NCI-H510A treated with DMSO at 0.1 percent for 48 hours (cell line): ENCODE results near the gene DUSP1.
A peak's percentile ranks its signal among the peaks of the same experiment; 100 is the strongest.

Experiments
- DNase-seq: peaks from one replicate; lab custom pipeline; 2025; lab: John Stamatoyannopoulos, UW

The DUSP1 gene

GRCh38 chr5:172777881-172778814 lies 7.2 kb upstream of the DUSP1 start:
- no peak for DNase-seq

GRCh38 chr5:172776235-172776594 lies 5.2 kb upstream of the DUSP1 start:
- DNase-seq, result no peak

GRCh38 chr5:172775326-172776234 lies 4.6 kb upstream of the DUSP1 start:
- DNase-seq, result no peak

- no peak for DNase-seq
Measured at GRCh38 chr5:172774561-172775315, 3.7 kb upstream of the DUSP1 start.

- DNase-seq, result no peak
Measured at GRCh38 chr5:172773481-172774469, 2.8 kb upstream of the DUSP1 start.

GRCh38 chr5:172772112-172772906 lies 1.3 kb upstream of the DUSP1 start:
- peak; percentile 45 for DNase-seq

GRCh38 chr5:172771439-172772111 lies 580 bp upstream of the DUSP1 start:
- DNase-seq, result peak; percentile 25

- no peak for DNase-seq
Measured at GRCh38 chr5:172770374-172770674, 671 bp downstream of the DUSP1 start.

- DNase-seq, result peak; percentile 3
Measured at GRCh38 chr5:172769616-172770373, 1.2 kb downstream of the DUSP1 start.

- no peak for DNase-seq
Measured at GRCh38 chr5:172769342-172769615, 1.7 kb downstream of the DUSP1 start.

GRCh38 chr5:172768573-172769341 lies 2.2 kb downstream of the DUSP1 start:
- DNase-seq, result no peak

- no peak for DNase-seq
Measured at GRCh38 chr5:172768098-172768572, 2.9 kb downstream of the DUSP1 start.

- peak; percentile 20 for DNase-seq
Measured at GRCh38 chr5:172766287-172767108, 4.5 kb downstream of the DUSP1 start.

- no peak for DNase-seq
Measured at GRCh38 chr5:172765766-172766286, 5.2 kb downstream of the DUSP1 start.

- DNase-seq, result peak; percentile 91
Measured at GRCh38 chr5:172764861-172765765, 5.9 kb downstream of the DUSP1 start.

GRCh38 chr5:172763120-172763464 lies 7.9 kb downstream of the DUSP1 start:
- no peak for DNase-seq
